ENCODE measurements around the gene TGFA.

Gene TGFA

DNA sequence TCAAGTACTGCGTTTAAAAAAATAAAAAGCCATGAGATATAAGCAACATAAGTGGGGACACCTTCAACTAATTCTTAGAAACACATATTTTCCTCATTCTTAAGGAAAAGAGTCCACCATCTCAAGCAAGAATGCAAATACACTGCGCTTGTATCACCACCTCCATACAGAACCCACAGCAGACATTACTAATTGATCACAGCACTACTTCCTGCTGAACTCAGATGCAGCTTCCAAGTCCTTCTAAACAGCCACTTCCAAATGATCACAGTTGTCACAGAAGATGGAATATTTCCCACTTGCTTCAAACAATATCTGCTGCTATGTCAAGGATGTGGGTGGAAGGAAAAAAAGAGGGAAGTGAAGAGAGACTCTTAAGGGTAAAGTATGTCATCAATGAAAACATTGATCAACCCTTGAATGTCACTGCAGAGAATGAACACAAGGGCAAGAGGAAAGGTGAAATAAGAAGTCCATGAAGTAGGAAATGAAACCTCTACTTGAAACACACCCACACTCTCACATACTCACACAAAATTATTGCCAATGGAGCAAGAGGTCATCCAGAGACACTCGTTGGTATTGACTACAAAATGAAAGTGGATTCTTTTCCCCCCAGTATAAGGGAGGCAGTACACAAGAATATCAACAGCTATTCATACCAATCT lies 22.1 kb downstream of the TGFA start:
- TF ChIP-seq, protein P1, sequence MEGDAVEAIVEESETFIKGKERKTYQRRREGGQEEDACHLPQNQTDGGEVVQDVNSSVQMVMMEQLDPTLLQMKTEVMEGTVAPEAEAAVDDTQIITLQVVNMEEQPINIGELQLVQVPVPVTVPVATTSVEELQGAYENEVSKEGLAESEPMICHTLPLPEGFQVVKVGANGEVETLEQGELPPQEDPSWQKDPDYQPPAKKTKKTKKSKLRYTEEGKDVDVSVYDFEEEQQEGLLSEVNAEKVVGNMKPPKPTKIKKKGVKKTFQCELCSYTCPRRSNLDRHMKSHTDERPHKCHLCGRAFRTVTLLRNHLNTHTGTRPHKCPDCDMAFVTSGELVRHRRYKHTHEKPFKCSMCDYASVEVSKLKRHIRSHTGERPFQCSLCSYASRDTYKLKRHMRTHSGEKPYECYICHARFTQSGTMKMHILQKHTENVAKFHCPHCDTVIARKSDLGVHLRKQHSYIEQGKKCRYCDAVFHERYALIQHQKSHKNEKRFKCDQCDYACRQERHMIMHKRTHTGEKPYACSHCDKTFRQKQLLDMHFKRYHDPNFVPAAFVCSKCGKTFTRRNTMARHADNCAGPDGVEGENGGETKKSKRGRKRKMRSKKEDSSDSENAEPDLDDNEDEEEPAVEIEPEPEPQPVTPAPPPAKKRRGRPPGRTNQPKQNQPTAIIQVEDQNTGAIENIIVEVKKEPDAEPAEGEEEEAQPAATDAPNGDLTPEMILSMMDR (IDR thresholded peaks at IDR 0.05; ENCODE audit: extremely low read depth, missing control alignments): no peak
- DNase-seq (ENCODE audit: low spot score): no peak

DNA sequence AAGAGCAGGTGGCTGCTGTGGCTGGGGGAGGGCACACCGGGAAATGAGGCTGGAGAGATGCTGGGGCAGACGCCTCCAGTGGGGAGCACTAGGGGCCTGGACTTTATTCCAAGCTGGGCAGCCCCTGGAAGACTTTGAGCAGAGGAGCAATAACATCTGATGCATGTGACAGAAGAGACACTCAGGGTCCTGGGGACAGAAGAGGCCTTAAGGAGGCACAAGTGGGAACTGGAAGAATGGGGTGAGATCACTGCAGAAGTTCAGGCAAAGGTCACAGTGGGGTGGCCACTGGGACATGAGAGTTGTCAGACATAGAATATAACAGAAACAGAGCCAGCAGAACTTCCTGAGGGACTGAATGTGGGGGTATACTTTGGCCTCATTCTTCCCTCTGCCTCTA lies 24.0 kb downstream of the TGFA start:
- no peak for DNase-seq (ENCODE audit: low spot score)
- TF ChIP-seq, protein P1 (IDR thresholded peaks at IDR 0.05; ENCODE audit: extremely low read depth, missing control alignments): no peak

DNA sequence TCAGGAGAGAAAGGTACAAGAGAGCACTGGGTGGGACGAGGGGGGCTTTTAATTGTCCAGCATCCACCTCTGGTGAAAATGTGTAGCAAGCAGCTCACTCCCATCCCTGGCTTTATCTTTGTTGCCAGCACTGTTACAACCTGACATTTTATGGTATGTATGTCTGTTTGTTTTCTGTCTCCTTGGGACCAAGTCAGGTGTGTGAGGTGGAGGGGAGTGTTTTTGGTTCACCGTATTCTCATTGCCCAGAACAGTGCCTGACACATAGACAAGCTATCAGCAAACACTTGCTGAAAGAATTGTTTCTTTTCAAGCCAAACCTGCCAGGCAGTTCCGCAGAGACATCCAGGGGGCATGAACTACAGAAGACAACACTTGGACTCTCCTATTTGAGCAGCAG lies 24.7 kb downstream of the TGFA start:
- TF ChIP-seq, protein P1 (IDR thresholded peaks at IDR 0.05; ENCODE audit: extremely low read depth, missing control alignments): no peak
- no peak for DNase-seq (ENCODE audit: low spot score)

DNA sequence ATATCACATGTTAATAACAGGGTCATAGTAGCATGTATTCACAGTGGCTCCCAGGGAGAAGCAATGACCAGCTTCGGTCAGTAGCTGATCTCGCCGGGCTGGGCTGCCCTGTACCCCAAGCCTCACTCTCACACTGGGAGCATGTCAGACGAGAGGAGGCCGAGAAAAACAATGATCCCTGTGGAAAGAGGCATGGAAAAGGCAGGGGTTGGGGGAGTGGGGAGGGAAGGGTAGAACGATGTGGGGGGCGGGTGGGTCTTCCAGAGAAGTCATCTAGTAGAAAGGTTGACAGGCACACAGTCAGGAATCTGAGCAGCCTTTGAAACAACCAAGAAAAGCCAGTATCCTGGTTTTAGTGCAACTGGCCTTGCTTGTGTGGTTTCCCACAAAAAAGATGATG lies 25.4 kb downstream of the TGFA start:
- no peak for DNase-seq (ENCODE audit: low spot score)
- TF ChIP-seq, protein P1 (IDR thresholded peaks at IDR 0.05; ENCODE audit: extremely low read depth, missing control alignments): no peak

DNA sequence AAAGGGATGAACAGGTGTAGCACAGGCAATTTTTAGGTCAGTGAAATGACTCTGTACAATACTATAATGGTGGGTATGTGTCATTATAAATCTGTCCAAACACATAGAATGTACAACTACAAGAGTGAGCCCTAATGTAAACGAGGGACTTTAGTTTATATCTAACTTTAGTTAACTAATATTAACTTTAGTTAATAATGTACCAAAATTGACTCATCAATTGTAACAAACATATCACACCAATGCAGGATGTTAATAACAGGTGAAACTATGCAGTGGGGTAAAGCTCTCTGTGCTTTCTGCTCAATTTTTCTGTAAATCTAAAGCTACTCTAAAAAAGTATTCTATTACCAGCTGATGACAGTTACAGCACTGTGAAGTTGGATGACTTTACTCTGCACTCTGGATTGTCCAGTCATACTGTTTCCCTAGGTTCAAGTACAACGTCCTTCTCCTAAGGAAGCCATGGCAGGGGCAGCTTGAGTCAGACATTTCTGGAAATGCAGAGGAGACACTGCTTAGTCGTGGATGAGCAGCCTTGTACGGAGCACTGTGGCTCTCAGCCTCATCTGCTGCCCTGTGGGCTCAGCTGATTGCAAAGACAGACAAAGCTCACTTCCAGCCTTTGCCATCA lies 26.1 kb downstream of the TGFA start:
- TF ChIP-seq, protein P1 (IDR thresholded peaks at IDR 0.05; ENCODE audit: extremely low read depth, missing control alignments): no peak
- no peak for DNase-seq (ENCODE audit: low spot score)

DNA sequence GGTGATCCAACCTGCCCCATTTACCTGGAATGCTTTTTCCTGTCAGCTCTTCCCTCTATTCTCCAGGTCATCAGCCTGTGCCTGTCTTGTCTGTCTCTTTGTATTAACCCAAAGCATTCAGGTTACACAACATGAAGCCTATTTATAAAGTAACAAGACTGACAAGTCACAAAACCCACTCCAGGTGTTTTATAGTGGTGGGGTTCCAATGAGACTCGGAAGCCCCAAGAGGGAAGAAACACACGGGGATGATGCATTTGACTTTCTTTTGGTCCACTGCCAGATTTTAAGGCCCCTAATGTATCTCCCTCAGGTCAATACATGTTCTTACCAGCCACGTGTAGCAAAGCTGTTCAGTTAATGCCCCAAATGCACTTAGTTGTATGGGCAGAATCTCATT lies 27.5 kb downstream of the TGFA start:
- DNase-seq (ENCODE audit: low spot score): no peak
- TF ChIP-seq, protein P1 (IDR thresholded peaks at IDR 0.05; ENCODE audit: extremely low read depth, missing control alignments): no peak

DNA sequence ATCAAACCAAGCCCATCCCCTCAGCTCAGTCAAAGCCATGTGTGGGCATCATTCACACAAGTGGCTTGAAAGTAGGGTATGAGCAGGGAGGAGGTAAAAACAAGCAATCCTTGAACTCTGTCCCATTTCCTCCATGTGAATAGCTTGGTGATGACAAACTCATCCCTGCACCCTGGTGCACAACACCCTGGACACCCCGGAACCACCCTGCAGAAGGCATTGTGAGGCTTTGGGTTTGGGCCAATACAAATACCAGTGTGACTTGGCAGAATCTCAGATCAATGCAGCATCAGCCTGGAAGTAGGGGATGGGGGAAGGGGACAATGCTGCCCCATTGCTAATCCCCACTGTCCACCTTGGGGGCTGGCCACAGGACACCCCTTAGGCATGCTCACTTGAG lies 28.6 kb downstream of the TGFA start:
- DNase-seq (ENCODE audit: low spot score): no peak

More for the DNA sequence above, 28.6 kb downstream of the TGFA start:
- TF ChIP-seq, protein P1 (IDR thresholded peaks at IDR 0.05; ENCODE audit: extremely low read depth, missing control alignments): no peak
